ENCODE measurements around the gene SAP25. TPM values are rescaled to one million over a fixed set of nuclear protein-coding genes. Genes with fewer than 3 reads are reported as not detected.

Gene SAP25
- total RNA-seq, 1 experiment from 2014 or later, result 4.4 TPM

DNA sequence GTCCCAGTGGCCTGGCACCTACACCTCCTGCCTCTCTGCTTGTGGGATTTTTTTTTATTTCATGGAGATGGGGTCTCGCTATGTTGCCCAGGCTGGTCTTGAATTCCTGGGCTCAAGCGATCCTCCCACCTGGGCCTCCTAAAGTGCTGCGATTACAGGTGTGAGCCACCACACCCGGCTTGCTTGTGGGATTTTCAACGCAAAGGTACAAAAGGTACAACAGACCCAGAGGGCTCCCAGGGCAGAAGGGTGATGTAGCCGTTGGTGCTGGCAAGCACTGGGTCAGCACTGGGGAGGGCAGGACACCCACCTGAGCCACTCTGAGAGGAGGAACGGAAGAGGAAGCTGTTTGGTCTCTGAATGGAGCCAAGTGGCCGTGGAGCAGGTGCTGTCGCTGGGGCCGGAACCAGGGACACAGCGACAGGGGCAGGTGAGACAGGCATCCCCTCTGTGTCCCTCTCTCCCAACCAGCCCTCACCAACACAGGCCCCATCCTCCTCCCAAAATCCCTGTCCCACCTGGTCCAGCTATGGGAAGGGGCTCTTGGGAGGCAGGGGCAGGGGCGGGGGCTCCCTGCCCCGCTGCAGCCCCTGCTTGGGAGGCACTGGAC, 2.8 kb upstream of the SAP25 start:
- BruUV-seq (replicated peaks), result no TSS peak
- H3K27me3 ChIP-seq (ENCODE audit: insufficient read depth, low read length), result no peaks in the 10 kb centered on the region
- H3K4me1 ChIP-seq (ENCODE audit: control insufficient read depth in 1 of 2, insufficient read depth in 2 of 2, low read length in 2 of 2), result peaks cover 8 to 15% of the 10 kb centered on the region in 2 experiments
- H3K9ac ChIP-seq (ENCODE audit: low read length), result no peak overlapping the region
- intact Hi-C loops (cut with micrococcal nuclease), result no loop called here
- no peak overlapping the region for H3K4me2 ChIP-seq (ENCODE audit: low read length)
- CTCF ChIA-PET, result no interaction called here
- RAD21 ChIA-PET (ENCODE audit: low non-redundant PET in 1 of 2, low total read pairs in 2 of 2, uncharacterized antibody in 2 of 2, unreplicated experiment in 2 of 2), result no interaction called here
- TF ChIP-seq POLR2A (IDR thresholded peaks at IDR 0.05; ENCODE audit: borderline replicate concordance, extremely low read depth, insufficient read depth, insufficient read length), result no peak
- TF ChIP-seq ATF3 (IDR thresholded peaks at IDR 0.05), result no peak
- TF ChIP-seq CEBPB (IDR thresholded peaks at IDR 0.05; ENCODE audit: low read depth), result no peak
- no peak for TF ChIP-seq ZFX (IDR thresholded peaks at IDR 0.05)
- TF ChIP-seq TCF7L2 (IDR thresholded peaks at IDR 0.05; ENCODE audit: borderline replicate concordance, extremely low read depth, insufficient read depth, insufficient read length), result no peak
- no peaks in the 10 kb centered on the region for H3K9me3 ChIP-seq (ENCODE audit: control insufficient read depth in 1 of 2, insufficient read depth in 1 of 2, low read depth in 1 of 2, low read length in 2 of 2)
- no peak for DNase-seq (ENCODE audit: low read depth, low spot score)
- peaks cover 6 to 7% of the 10 kb centered on the region in 2 experiments; a peak in 3 of 4 replicates for H3K36me3 ChIP-seq (ENCODE audit: control insufficient read depth in 1 of 2, insufficient read depth in 2 of 2, low read length in 2 of 2)
- no peak overlapping the region for H2AFZ ChIP-seq (ENCODE audit: low read depth, low read length, poor library complexity, severe bottlenecking)
- POLR2A ChIA-PET, result interaction anchor here (2.5 kb wide), 1 partner anchor 9 kb away, joined by 9 read pairs; the partner anchor contains the start of genes FBXO24 and LRCH4
- H3K9me2 ChIP-seq (ENCODE audit: insufficient read depth), result no peaks in the 10 kb centered on the region
- no peak overlapping the region for H3K27ac ChIP-seq (ENCODE audit: low read depth, low read length)
- H4K20me1 ChIP-seq (ENCODE audit: insufficient read depth), result no peaks in the 10 kb centered on the region
- H3K4me3 ChIP-seq (replicated peaks in 1 of 2; ENCODE audit: low read depth in 1 of 2, low read length in 2 of 2), result no peak overlapping the region
- H3K79me2 ChIP-seq (ENCODE audit: insufficient read depth, low read length), result no peaks in the 10 kb centered on the region
- no peak for ATAC-seq

DNA sequence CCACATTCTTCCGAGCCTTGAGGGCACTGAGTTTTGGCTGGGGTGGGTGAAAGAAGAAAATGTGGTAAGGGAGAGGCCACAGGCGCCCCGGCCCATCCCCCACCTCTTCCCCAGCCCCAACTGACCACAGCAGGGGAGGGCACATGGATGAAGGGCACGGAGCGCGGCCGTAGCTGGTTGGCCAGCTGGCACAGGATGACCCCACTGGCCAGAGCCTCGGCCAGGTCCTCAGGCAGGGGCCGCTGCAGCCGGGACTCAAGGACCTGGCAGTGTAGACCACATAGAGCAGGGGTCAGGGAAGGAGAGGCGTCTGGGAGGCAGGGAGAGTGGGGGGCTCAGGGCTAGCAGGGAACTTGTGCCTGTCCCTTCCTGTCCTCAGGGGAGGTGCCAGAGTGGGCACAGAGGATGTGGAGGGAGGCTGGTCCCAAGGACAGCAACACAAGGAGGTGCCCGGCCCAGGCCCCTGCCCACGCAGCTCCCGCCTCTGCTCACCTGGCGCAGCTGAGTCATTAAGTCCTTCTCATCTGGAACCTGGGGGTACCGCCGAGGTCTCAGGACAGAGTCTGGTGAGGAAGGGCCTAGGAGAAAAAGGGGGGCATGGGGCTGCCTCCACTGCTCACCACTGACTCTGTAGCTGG, 2.2 kb upstream of the SAP25 start:
- H3K27me3 ChIP-seq (ENCODE audit: insufficient read depth, low read length), result no peaks in the 10 kb centered on the region
- H3K79me2 ChIP-seq (ENCODE audit: insufficient read depth, low read length), result no peaks in the 10 kb centered on the region
- H3K9me2 ChIP-seq (ENCODE audit: insufficient read depth), result no peaks in the 10 kb centered on the region
- H3K36me3 ChIP-seq (ENCODE audit: control insufficient read depth in 1 of 2, insufficient read depth in 2 of 2, low read length in 2 of 2), result peaks cover 5 to 6% of the 10 kb centered on the region in 2 experiments; a peak in 3 of 4 replicates
- intact Hi-C loops (cut with micrococcal nuclease), result no loop called here
- CTCF ChIA-PET, result no interaction called here
- H4K20me1 ChIP-seq (ENCODE audit: insufficient read depth), result no peaks in the 10 kb centered on the region
- H3K4me3 ChIP-seq (replicated peaks in 1 of 2; ENCODE audit: low read depth in 1 of 2, low read length in 2 of 2), result no peak overlapping the region
- H3K27ac ChIP-seq (ENCODE audit: low read depth, low read length), result no peak overlapping the region
- POLR2A ChIA-PET, result interaction anchor here (2.5 kb wide), 1 partner anchor 10 kb away, joined by 9 read pairs; the partner anchor contains the start of genes FBXO24 and LRCH4
- no TSS peak for BruUV-seq (replicated peaks)
- H3K9me3 ChIP-seq (ENCODE audit: control insufficient read depth in 1 of 2, insufficient read depth in 1 of 2, low read depth in 1 of 2, low read length in 2 of 2), result no peaks in the 10 kb centered on the region
- RAD21 ChIA-PET (ENCODE audit: low non-redundant PET in 1 of 2, low total read pairs in 2 of 2, uncharacterized antibody in 2 of 2, unreplicated experiment in 2 of 2), result no interaction called here
- H3K4me1 ChIP-seq (ENCODE audit: control insufficient read depth in 1 of 2, insufficient read depth in 2 of 2, low read length in 2 of 2), result peaks cover 11 to 20% of the 10 kb centered on the region in 2 experiments
- H3K9ac ChIP-seq (ENCODE audit: low read length), result no peak overlapping the region
- ATAC-seq, result no peak
- no peak overlapping the region for H3K4me2 ChIP-seq (ENCODE audit: low read length)
- DNase-seq (ENCODE audit: low read depth, low spot score), result no peak
- H2AFZ ChIP-seq (ENCODE audit: low read depth, low read length, poor library complexity, severe bottlenecking), result no peak overlapping the region
- TF ChIP-seq CEBPB (IDR thresholded peaks at IDR 0.05; ENCODE audit: low read depth) (no peak), SRF (IDR thresholded peaks at IDR 0.05; ENCODE audit: low read depth) (no peak), ELF1 (IDR thresholded peaks at IDR 0.05; ENCODE audit: borderline replicate concordance, low read depth) (no peak), EZH2 (IDR thresholded peaks at IDR 0.05) (no peak), CBX3 (IDR thresholded peaks at IDR 0.05; ENCODE audit: low read depth) (no peak), POLR2A (IDR thresholded peaks at IDR 0.05; ENCODE audit: borderline replicate concordance, extremely low read depth, insufficient read depth, insufficient read length) (no peak), POLR2AphosphoS5 (IDR thresholded peaks at IDR 0.05; ENCODE audit: low read depth, low read length) (no peak), TCF7L2 (IDR thresholded peaks at IDR 0.05; ENCODE audit: borderline replicate concordance, extremely low read depth, insufficient read depth, insufficient read length) (no peak), RAD21 (IDR thresholded peaks at IDR 0.05; ENCODE audit: low read depth) (no peak)
- TF ChIP-seq, protein P1, sequence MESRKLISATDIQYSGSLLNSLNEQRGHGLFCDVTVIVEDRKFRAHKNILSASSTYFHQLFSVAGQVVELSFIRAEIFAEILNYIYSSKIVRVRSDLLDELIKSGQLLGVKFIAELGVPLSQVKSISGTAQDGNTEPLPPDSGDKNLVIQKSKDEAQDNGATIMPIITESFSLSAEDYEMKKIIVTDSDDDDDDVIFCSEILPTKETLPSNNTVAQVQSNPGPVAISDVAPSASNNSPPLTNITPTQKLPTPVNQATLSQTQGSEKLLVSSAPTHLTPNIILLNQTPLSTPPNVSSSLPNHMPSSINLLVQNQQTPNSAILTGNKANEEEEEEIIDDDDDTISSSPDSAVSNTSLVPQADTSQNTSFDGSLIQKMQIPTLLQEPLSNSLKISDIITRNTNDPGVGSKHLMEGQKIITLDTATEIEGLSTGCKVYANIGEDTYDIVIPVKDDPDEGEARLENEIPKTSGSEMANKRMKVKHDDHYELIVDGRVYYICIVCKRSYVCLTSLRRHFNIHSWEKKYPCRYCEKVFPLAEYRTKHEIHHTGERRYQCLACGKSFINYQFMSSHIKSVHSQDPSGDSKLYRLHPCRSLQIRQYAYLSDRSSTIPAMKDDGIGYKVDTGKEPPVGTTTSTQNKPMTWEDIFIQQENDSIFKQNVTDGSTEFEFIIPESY (IDR thresholded peaks at IDR 0.05; ENCODE audit: extremely low read depth, insufficient replicate concordance, low read length), result no peak
- TF ChIP-seq, protein P2, sequence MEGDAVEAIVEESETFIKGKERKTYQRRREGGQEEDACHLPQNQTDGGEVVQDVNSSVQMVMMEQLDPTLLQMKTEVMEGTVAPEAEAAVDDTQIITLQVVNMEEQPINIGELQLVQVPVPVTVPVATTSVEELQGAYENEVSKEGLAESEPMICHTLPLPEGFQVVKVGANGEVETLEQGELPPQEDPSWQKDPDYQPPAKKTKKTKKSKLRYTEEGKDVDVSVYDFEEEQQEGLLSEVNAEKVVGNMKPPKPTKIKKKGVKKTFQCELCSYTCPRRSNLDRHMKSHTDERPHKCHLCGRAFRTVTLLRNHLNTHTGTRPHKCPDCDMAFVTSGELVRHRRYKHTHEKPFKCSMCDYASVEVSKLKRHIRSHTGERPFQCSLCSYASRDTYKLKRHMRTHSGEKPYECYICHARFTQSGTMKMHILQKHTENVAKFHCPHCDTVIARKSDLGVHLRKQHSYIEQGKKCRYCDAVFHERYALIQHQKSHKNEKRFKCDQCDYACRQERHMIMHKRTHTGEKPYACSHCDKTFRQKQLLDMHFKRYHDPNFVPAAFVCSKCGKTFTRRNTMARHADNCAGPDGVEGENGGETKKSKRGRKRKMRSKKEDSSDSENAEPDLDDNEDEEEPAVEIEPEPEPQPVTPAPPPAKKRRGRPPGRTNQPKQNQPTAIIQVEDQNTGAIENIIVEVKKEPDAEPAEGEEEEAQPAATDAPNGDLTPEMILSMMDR (IDR thresholded peaks at IDR 0.05 in 2 of 3, conservative IDR thresholded peaks at IDR 0.05 in 1 of 3; ENCODE audit: borderline replicate concordance in 1 of 3, insufficient read depth in 1 of 3, low read depth in 2 of 3, low read length in 2 of 3), result no peak

All from HCT116 (cell line).